Bone marrow (tissue), 2 donors: Measurements from ENCODE around the gene SMARCD3.

ENCODE experiments used
- DNase-seq, 2 donors: peaks; one replicate each; lab custom pipeline; 2025; lab: John Stamatoyannopoulos, UW

Gene SMARCD3

GRCh38 chr7:151247611-151248345, 716 bp downstream of the SMARCD3 start:
- DNase-seq = no peak

GRCh38 chr7:151246851-151247580, 1.5 kb downstream of the SMARCD3 start:
- no peak for DNase-seq

GRCh38 chr7:151246102-151246850, 2.2 kb downstream of the SMARCD3 start:
- no peak for DNase-seq

GRCh38 chr7:151245360-151246101, 3.0 kb downstream of the SMARCD3 start:
- DNase-seq = no peak

- no peak for DNase-seq
Observed at GRCh38 chr7:151244841-151245346, 3.6 kb downstream of the SMARCD3 start.

GRCh38 chr7:151244196-151244840, 4.2 kb downstream of the SMARCD3 start:
- peak in 1 of 2 donors; percentile 58 for DNase-seq

- peak in 1 of 2 donors; percentile 25 for DNase-seq
Observed at GRCh38 chr7:151243408-151244195, 4.9 kb downstream of the SMARCD3 start.

GRCh38 chr7:151243045-151243349, 5.5 kb downstream of the SMARCD3 start:
- DNase-seq = no peak

GRCh38 chr7:151242159-151243044, 6.1 kb downstream of the SMARCD3 start:
- DNase-seq = no peak

GRCh38 chr7:151241755-151242096, 6.8 kb downstream of the SMARCD3 start:
- no peak for DNase-seq

- no peak for DNase-seq
Observed at GRCh38 chr7:151240942-151241754, 7.3 kb downstream of the SMARCD3 start.

- DNase-seq = no peak
Observed at GRCh38 chr7:151240536-151240935, 8.0 kb downstream of the SMARCD3 start.

GRCh38 chr7:151239837-151240459, 8.5 kb downstream of the SMARCD3 start:
- DNase-seq = no peak

- no peak for DNase-seq
Observed at GRCh38 chr7:151238924-151239836, 9.3 kb downstream of the SMARCD3 start.

GRCh38 chr7:151238190-151238810, 10.2 kb downstream of the SMARCD3 start:
- no peak for DNase-seq

- no peak for DNase-seq
Observed at GRCh38 chr7:151237244-151238189, 11.0 kb downstream of the SMARCD3 start.
